ENCODE measurements around the gene STIM2. TPM values are rescaled to one million over a fixed set of nuclear protein-coding genes. Genes with fewer than 3 reads are reported as not detected.

The STIM2 gene
- total and polyA plus RNA-seq, 4 experiments from 2014 or later, result 23.8 to 91.7 (median 62.7) TPM

GRCh38 chr4:26858947-26859401, 1.7 kb upstream of the STIM2 start:
- DNase-seq, result no peak
- peak overlapping the region; percentile 75 to 100 (median 99) for H3K27ac Mint-ChIP-seq
- intact Hi-C loops (cut with micrococcal nuclease), result loop anchor here (5.0 kb wide), 1 partner anchor 1697 kb away; the partner anchor contains the start of gene SEPSECS

GRCh38 chr4:26859762-26860156, 882 bp upstream of the STIM2 start:
- peaks cover 39 to 76% (median 49%) of the 10 kb centered on the region in 4 donors for H3K4me1 Mint-ChIP-seq
- POLR2A ChIA-PET (ENCODE audit: partially characterized antibody), result interaction anchor here (0.8 to 4.1 kb wide), 15 partner anchors 9 to 276 kb away, joined by 3 to 250 read pairs (median 21); partner anchors contain the start of gene TBC1D19
- H3K27me3 Mint-ChIP-seq, result peaks cover 0 to 1% of the 10 kb centered on the region in 2 donors
- H3K4me3 ChIP-seq (ENCODE audit: low read length in 2 of 2), result peak overlapping the region; percentile 82 to 94
- H3K4me3 Mint-ChIP-seq, result peak overlapping the region; percentile 94 to 100 (median 98)
- H3K27ac Mint-ChIP-seq, result peak overlapping the region; percentile 93 to 100 (median 99)
- H3K36me3 Mint-ChIP-seq, result peaks cover 0 to 18% of the 10 kb centered on the region in 2 donors
- intact Hi-C loops (cut with micrococcal nuclease), result loop anchor here (1.0 to 10.0 kb wide), 10 partner anchors 55 to 1697 kb away; partner anchors contain the start of genes SEL1L3 and SEPSECS
- DNase-seq, result no peak
- H3K9me3 ChIP-seq (ENCODE audit: control insufficient read depth in 1 of 2, low read length in 2 of 2), result no peaks in the 10 kb centered on the region
- no peaks in the 10 kb centered on the region for H3K27me3 ChIP-seq (ENCODE audit: insufficient read depth, low read length)
- CTCF ChIA-PET (ENCODE audit: partially characterized antibody), result interaction anchor here (1.1 to 3.9 kb wide), 4 partner anchors 26 to 276 kb away, joined by 3 to 49 read pairs (median 6); partner anchors contain the start of gene TBC1D19
- no peaks in the 10 kb centered on the region for H3K9me3 Mint-ChIP-seq
- H3K27ac ChIP-seq (ENCODE audit: low read depth, low read length), result peak overlapping the region; percentile 89
- peaks cover 55% of the 10 kb centered on the region for H3K4me1 ChIP-seq (ENCODE audit: insufficient read depth, low read length)
- no peaks in the 10 kb centered on the region for H3K36me3 ChIP-seq (ENCODE audit: insufficient read depth, low read length)

More at GRCh38 chr4:26858947-26859401, 1.7 kb upstream of the STIM2 start:
- Histone ChIP-seq H3K4me3 (ENCODE audit: low read length in 2 of 2) (no peak overlapping the region), H3K36me3 (ENCODE audit: insufficient read depth, low read length) (no peaks in the 10 kb centered on the region), H3K9me3 (ENCODE audit: control insufficient read depth in 1 of 2, low read length in 2 of 2) (no peaks in the 10 kb centered on the region), H3K27me3 (ENCODE audit: insufficient read depth, low read length) (no peaks in the 10 kb centered on the region), H3K27ac (ENCODE audit: low read depth, low read length) (peak overlapping the region; percentile 89), H3K4me1 (ENCODE audit: insufficient read depth, low read length) (peaks cover 47% of the 10 kb centered on the region)
- POLR2A ChIA-PET (ENCODE audit: partially characterized antibody), result interaction anchor here (2.4 to 4.1 kb wide), 3 partner anchors 14 to 27 kb away, joined by 5 to 250 read pairs (median 47); no protein-coding TSS in a partner anchor
- H3K27me3 Mint-ChIP-seq, result peaks cover 0 to 1% of the 10 kb centered on the region in 2 donors
- H3K9me3 Mint-ChIP-seq, result no peaks in the 10 kb centered on the region
- peaks cover 0 to 18% of the 10 kb centered on the region in 2 donors for H3K36me3 Mint-ChIP-seq
- H3K4me1 Mint-ChIP-seq, result peaks cover 34 to 69% (median 44%) of the 10 kb centered on the region in 4 donors
- CTCF ChIA-PET (ENCODE audit: partially characterized antibody), result interaction anchor here (1.5 to 1.7 kb wide), 2 partner anchors 8 to 145 kb away, joined by 5 to 6 read pairs; no protein-coding TSS in a partner anchor
- peak overlapping the region; percentile 94 to 100 (median 98) for H3K4me3 Mint-ChIP-seq

- Mint-ChIP-seq H3K27ac (peak overlapping the region; percentile 98 to 100 (median 99)), H3K36me3 (peaks cover 0 to 18% of the 10 kb centered on the region in 2 donors)
These were observed 337 bp downstream of the STIM2 start for GRCh38 chr4:26860922-26861433.

GRCh38 chr4:26861434-26862186, 969 bp downstream of the STIM2 start:
- intact Hi-C loops (cut with micrococcal nuclease), result loop anchor here (1.0 to 10.0 kb wide), 10 partner anchors 12 to 999 kb away; partner anchors contain the start of gene SEL1L3
- Histone ChIP-seq H3K36me3 (ENCODE audit: insufficient read depth, low read length) (no peaks in the 10 kb centered on the region), H3K4me3 (ENCODE audit: low read length in 2 of 2) (peak overlapping the region; percentile 88 to 94), H3K9me3 (ENCODE audit: control insufficient read depth in 1 of 2, low read length in 2 of 2) (no peaks in the 10 kb centered on the region), H3K4me1 (ENCODE audit: insufficient read depth, low read length) (peaks cover 72% of the 10 kb centered on the region), H3K27me3 (ENCODE audit: insufficient read depth, low read length) (no peaks in the 10 kb centered on the region), H3K27ac (ENCODE audit: low read depth, low read length) (peak overlapping the region; percentile 89)
- H3K27me3 Mint-ChIP-seq, result peaks cover 0 to 1% of the 10 kb centered on the region in 2 donors
- CTCF ChIA-PET (ENCODE audit: partially characterized antibody), result interaction anchor here (0.7 to 3.9 kb wide), 14 partner anchors 8 to 278 kb away, joined by 3 to 49 read pairs (median 4); partner anchors contain the start of gene TBC1D19
- peak; percentile 73 to 90 (median 81) for DNase-seq
- peak overlapping the region; percentile 87 to 97 (median 95) for H3K4me3 Mint-ChIP-seq
- H3K36me3 Mint-ChIP-seq, result peaks cover 0 to 18% of the 10 kb centered on the region in 2 donors
- peaks cover 50 to 90% (median 63%) of the 10 kb centered on the region in 4 donors for H3K4me1 Mint-ChIP-seq
- H3K27ac Mint-ChIP-seq, result peak overlapping the region; percentile 91 to 99 (median 97)
- H3K9me3 Mint-ChIP-seq, result peaks cover 0 to 1% (median 0%) of the 10 kb centered on the region in 8 donors
- POLR2A ChIA-PET (ENCODE audit: partially characterized antibody), result interaction anchor here (0.8 to 4.1 kb wide), 28 partner anchors 8 to 1701 kb away, joined by 3 to 250 read pairs (median 6); partner anchors contain the start of genes SEPSECS and TBC1D19

More at GRCh38 chr4:26860922-26861433, 337 bp downstream of the STIM2 start:
- DNase-seq, result peak; percentile 55 to 68 (median 64)
- H3K4me1 Mint-ChIP-seq, result peaks cover 44 to 87% (median 58%) of the 10 kb centered on the region in 4 donors
- H3K36me3 ChIP-seq (ENCODE audit: insufficient read depth, low read length), result no peaks in the 10 kb centered on the region
- no peaks in the 10 kb centered on the region for H3K9me3 Mint-ChIP-seq
- H3K4me1 ChIP-seq (ENCODE audit: insufficient read depth, low read length), result peaks cover 67% of the 10 kb centered on the region
- peak overlapping the region; percentile 94 to 100 (median 98) for H3K4me3 Mint-ChIP-seq
- intact Hi-C loops (cut with micrococcal nuclease), result loop anchor here (1.0 to 10.0 kb wide), 12 partner anchors 12 to 999 kb away; partner anchors contain the start of gene SEL1L3
- H3K27ac ChIP-seq (ENCODE audit: low read depth, low read length), result peak overlapping the region; percentile 89
- H3K27me3 Mint-ChIP-seq, result peaks cover 0 to 1% of the 10 kb centered on the region in 2 donors
- no peaks in the 10 kb centered on the region for H3K9me3 ChIP-seq (ENCODE audit: control insufficient read depth in 1 of 2, low read length in 2 of 2)
- peak overlapping the region in 1 of 2 donors; percentile 94 for H3K4me3 ChIP-seq (ENCODE audit: low read length in 2 of 2)
- no peaks in the 10 kb centered on the region for H3K27me3 ChIP-seq (ENCODE audit: insufficient read depth, low read length)
- ChIA-PET CTCF (ENCODE audit: partially characterized antibody) (interaction anchor here (0.7 to 3.9 kb wide), 15 partner anchors 9 to 278 kb away, joined by 3 to 49 read pairs (median 3); partner anchors contain the start of gene TBC1D19), POLR2A (ENCODE audit: partially characterized antibody) (interaction anchor here (0.8 to 4.1 kb wide), 29 partner anchors 8 to 542 kb away, joined by 3 to 250 read pairs (median 7); partner anchors contain the start of gene TBC1D19)

- Mint-ChIP-seq H3K27ac (peak overlapping the region; percentile 89 to 99 (median 96)), H3K4me3 (peak overlapping the region; percentile 87 to 97 (median 95)), H3K4me1 (peaks cover 53 to 87% (median 63%) of the 10 kb centered on the region in 4 donors), H3K27me3 (peaks cover 0 to 1% of the 10 kb centered on the region in 2 donors), H3K36me3 (peaks cover 0 to 16% of the 10 kb centered on the region in 2 donors), H3K9me3 (peaks cover 0 to 1% (median 0%) of the 10 kb centered on the region in 8 donors)
- no peak for DNase-seq
- POLR2A ChIA-PET (ENCODE audit: partially characterized antibody), result interaction anchor here (0.9 to 4.1 kb wide), 13 partner anchors 10 to 1702 kb away, joined by 3 to 250 read pairs (median 23); partner anchors contain the start of genes SEPSECS and TBC1D19
- Histone ChIP-seq H3K9me3 (ENCODE audit: control insufficient read depth in 1 of 2, low read length in 2 of 2) (no peaks in the 10 kb centered on the region), H3K27ac (ENCODE audit: low read depth, low read length) (peak overlapping the region; percentile 89), H3K36me3 (ENCODE audit: insufficient read depth, low read length) (no peaks in the 10 kb centered on the region), H3K27me3 (ENCODE audit: insufficient read depth, low read length) (no peaks in the 10 kb centered on the region), H3K4me3 (ENCODE audit: low read length in 2 of 2) (peak overlapping the region; percentile 88 to 94), H3K4me1 (ENCODE audit: insufficient read depth, low read length) (peaks cover 75% of the 10 kb centered on the region)
- CTCF ChIA-PET (ENCODE audit: partially characterized antibody), result interaction anchor here (0.8 to 3.9 kb wide), 6 partner anchors 11 to 141 kb away, joined by 3 to 49 read pairs (median 4); no protein-coding TSS in a partner anchor
- intact Hi-C loops (cut with micrococcal nuclease), result loop anchor here (5.0 to 10.0 kb wide), 5 partner anchors 52 to 1000 kb away; partner anchors contain the start of gene SEL1L3
These were observed 1.8 kb downstream of the STIM2 start for GRCh38 chr4:26862381-26862915.

GRCh38 chr4:26863512-26863911, 2.9 kb downstream of the STIM2 start:
- POLR2A ChIA-PET (ENCODE audit: partially characterized antibody), result interaction anchor here (1.0 to 7.0 kb wide), 3 partner anchors 10 to 280 kb away, joined by 3 to 74 read pairs (median 6); no protein-coding TSS in a partner anchor
- peak overlapping the region in 7 of 8 donors; percentile 24 to 82 (median 65) for H3K4me3 Mint-ChIP-seq
- no peak overlapping the region for H3K4me3 ChIP-seq (ENCODE audit: low read length in 2 of 2)

More at GRCh38 chr4:26863512-26863911, 2.9 kb downstream of the STIM2 start:
- Histone ChIP-seq H3K27ac (ENCODE audit: low read depth, low read length) (no peak overlapping the region), H3K36me3 (ENCODE audit: insufficient read depth, low read length) (no peaks in the 10 kb centered on the region), H3K4me1 (ENCODE audit: insufficient read depth, low read length) (peaks cover 79% of the 10 kb centered on the region), H3K27me3 (ENCODE audit: insufficient read depth, low read length) (no peaks in the 10 kb centered on the region), H3K9me3 (ENCODE audit: control insufficient read depth in 1 of 2, low read length in 2 of 2) (no peaks in the 10 kb centered on the region)
- H3K9me3 Mint-ChIP-seq, result peaks cover 0 to 1% (median 0%) of the 10 kb centered on the region in 8 donors
- H3K27ac Mint-ChIP-seq, result peak overlapping the region in 3 of 7 donors; percentile 0 to 20 (median 5)
- CTCF ChIA-PET (ENCODE audit: partially characterized antibody), result interaction anchor here (0.7 to 1.3 kb wide), 2 partner anchors 10 to 120 kb away, joined by 3 read pairs; no protein-coding TSS in a partner anchor
- intact Hi-C loops (cut with micrococcal nuclease), result loop anchor here (5.0 to 10.0 kb wide), 5 partner anchors 51 to 1001 kb away; partner anchors contain the start of gene SEL1L3
- peaks cover 56 to 87% (median 66%) of the 10 kb centered on the region in 4 donors for H3K4me1 Mint-ChIP-seq
- peaks cover 0 to 1% of the 10 kb centered on the region in 2 donors for H3K27me3 Mint-ChIP-seq
- H3K36me3 Mint-ChIP-seq, result peaks cover 0 to 10% of the 10 kb centered on the region in 2 donors
- DNase-seq, result no peak
